H9 (cell line): ENCODE results near the gene AFF4. TPM values are rescaled to one million over a fixed set of nuclear protein-coding genes. Genes with fewer than 3 reads are reported as not detected.

Source experiments
- DNase-seq: peaks from one replicate; pipeline ENCODE4 v3.0.0-alpha.2; 2017
- H2AFZ ChIP-seq: one replicate; pipeline ENCODE4 v1.6.1; 2013; ENCODE audit warnings: mild to moderate bottlenecking, low read length, control low read depth, moderate library complexity
- H2AK5ac ChIP-seq: 2 replicates; pipeline ENCODE4 v1.6.1; 2013; ENCODE audit warnings: low read length, control low read depth, mixed read lengths; ENCODE audit not compliant: insufficient read length
- H2BK120ac ChIP-seq: one replicate; pipeline ENCODE4 v1.6.1; 2013; ENCODE audit warnings: low read depth, mild to moderate bottlenecking, low read length, control low read depth, inconsistent platforms; ENCODE audit not compliant: poor library complexity, severe bottlenecking
- H2BK12ac ChIP-seq: 2 replicates; pipeline ENCODE4 v1.6.1; 2013; ENCODE audit warnings: low read length, control low read depth, mixed read lengths, low read depth; ENCODE audit not compliant: insufficient read length
- H2BK15ac ChIP-seq: 2 replicates; pipeline ENCODE4 v1.6.1; 2013; ENCODE audit warnings: low read depth, low read length, control low read depth
- H2BK20ac ChIP-seq: one replicate; pipeline ENCODE4 v1.6.1; 2013; ENCODE audit warnings: low read depth, mild to moderate bottlenecking, low read length, control low read depth, inconsistent platforms; ENCODE audit not compliant: poor library complexity, severe bottlenecking
- H2BK5ac ChIP-seq: 2 replicates; pipeline ENCODE4 v1.6.1; 2013; ENCODE audit warnings: low read length, control low read depth, mixed read lengths; ENCODE audit not compliant: insufficient read length
- H3K14ac ChIP-seq: 2 replicates; pipeline ENCODE4 v1.6.1; 2013; ENCODE audit warnings: low read length, control low read depth; ENCODE audit not compliant: insufficient read depth
- H3K18ac ChIP-seq: 2 replicates; pipeline ENCODE4 v1.6.1; 2013; ENCODE audit warnings: low read depth, mild to moderate bottlenecking, mixed read lengths, low read length, control low read depth; ENCODE audit not compliant: insufficient read length
- H3K23ac ChIP-seq: 2 replicates; pipeline ENCODE4 v1.6.1; 2013; ENCODE audit warnings: low read length, control low read depth, mixed read lengths, low read depth; ENCODE audit not compliant: insufficient read length
- H3K23me2 ChIP-seq: 2 replicates; pipeline ENCODE4 v1.6.1; 2013; ENCODE audit warnings: low read depth, mild to moderate bottlenecking, mixed read lengths, low read length, control low read depth; ENCODE audit not compliant: insufficient read length, poor library complexity, severe bottlenecking
- H3K27ac ChIP-seq: 2 replicates; pipeline ENCODE4 v1.5.1; 2013; ENCODE audit warnings: low read length, control low read depth, mixed read lengths, low read depth; ENCODE audit not compliant: insufficient read length
- H3K27me3 ChIP-seq: 2 replicates; pipeline ENCODE4 v1.6.1; 2013; ENCODE audit warnings: low read length, control low read depth, inconsistent platforms; ENCODE audit not compliant: insufficient read depth
- H3K4ac ChIP-seq: 2 replicates; pipeline ENCODE4 v1.6.1; 2013; ENCODE audit warnings: low read depth, mild to moderate bottlenecking, control low read depth, inconsistent platforms, low read length, moderate library complexity
- H3K4me1 ChIP-seq: 2 replicates; pipeline ENCODE4 v1.6.1; 2013; ENCODE audit warnings: low read length, control low read depth, inconsistent platforms; ENCODE audit not compliant: insufficient read depth
- H3K4me2 ChIP-seq: 2 replicates; pipeline ENCODE4 v1.6.1; 2013; ENCODE audit warnings: low read length, control low read depth, mixed read lengths; ENCODE audit not compliant: insufficient read length, insufficient read depth
- H3K56ac ChIP-seq: 2 replicates; pipeline ENCODE4 v1.6.1; 2013; ENCODE audit warnings: low read depth, mild to moderate bottlenecking, mixed read lengths, low read length, control low read depth; ENCODE audit not compliant: insufficient read length
- H3K79me1 ChIP-seq: 2 replicates; pipeline ENCODE4 v1.6.1; 2013; ENCODE audit warnings: low read depth, mild to moderate bottlenecking, moderate library complexity, low read length, control low read depth, inconsistent platforms; ENCODE audit not compliant: insufficient read depth, poor library complexity, severe bottlenecking
- H3K79me2 ChIP-seq: 2 replicates; pipeline ENCODE4 v1.6.1; 2013; ENCODE audit warnings: low read length, control low read depth, inconsistent platforms; ENCODE audit not compliant: insufficient read depth
- H3K9ac ChIP-seq: 2 replicates; pipeline ENCODE4 v1.6.1; 2013; ENCODE audit warnings: low read length, control low read depth, mixed read lengths; ENCODE audit not compliant: insufficient read length; ENCODE audit errors: extremely low read depth
- H3K9me3 ChIP-seq: one replicate; pipeline ENCODE4 v1.6.1; 2013; ENCODE audit warnings: low read depth, low read length, inconsistent platforms; ENCODE audit not compliant: control insufficient read depth
- H3T11ph ChIP-seq: one replicate; pipeline ENCODE4 v1.6.1; 2013; ENCODE audit warnings: mild to moderate bottlenecking, low read length, control low read depth, inconsistent platforms
- H4K20me1 ChIP-seq: one replicate; pipeline ENCODE4 v1.6.1; 2013; ENCODE audit not compliant: control insufficient read depth, insufficient read length, insufficient read depth
- H4K5ac ChIP-seq: 2 replicates; pipeline ENCODE4 v1.6.1; 2013; ENCODE audit warnings: low read depth, mild to moderate bottlenecking, mixed read lengths, low read length, control low read depth; ENCODE audit not compliant: insufficient read length
- H4K8ac ChIP-seq: replicated peaks from 2 replicates; pipeline ENCODE4 v1.6.1; 2013; ENCODE audit warnings: low read length, control low read depth, mixed read lengths, low read depth; ENCODE audit not compliant: insufficient read length
- H4K91ac ChIP-seq: 2 replicates; pipeline ENCODE4 v1.6.1; 2013; ENCODE audit warnings: low read depth, mild to moderate bottlenecking, moderate library complexity, mixed read lengths, low read length, control low read depth; ENCODE audit not compliant: insufficient read length
- H3K27ac Mint-ChIP-seq, 3 experiments: 2 replicates in 2 of 3; 3 replicates in 1 of 3; pipeline ENCODE4 v1.8.0; 2020 to 2021; ENCODE audit warnings: mixed read lengths in 3 of 3, mild to moderate bottlenecking in 1 of 3, moderate library complexity in 1 of 3
- H3K27me3 Mint-ChIP-seq: 2 replicates; pipeline ENCODE4 v1.8.0; 2021; ENCODE audit warnings: low read depth, mild to moderate bottlenecking, moderate library complexity, mixed read lengths
- H3K36me3 Mint-ChIP-seq, 3 experiments: 2 replicates in 2 of 3; 3 replicates in 1 of 3; pipeline ENCODE4 v1.8.0; 2020 to 2021; ENCODE audit warnings: low read depth in 3 of 3, mixed read lengths in 3 of 3; ENCODE audit not compliant: insufficient read depth in 1 of 3
- H3K4me1 Mint-ChIP-seq, 2 experiments: 2 replicates each; pipeline ENCODE4 v1.8.0; 2020; ENCODE audit warnings: mixed read lengths in 2 of 2
- H3K4me3 Mint-ChIP-seq, 2 experiments: 2 replicates in 1 of 2; 3 replicates in 1 of 2; pipeline ENCODE4 v1.8.0; 2020 to 2021; ENCODE audit warnings: mild to moderate bottlenecking in 2 of 2, mixed read lengths in 2 of 2, moderate library complexity in 1 of 2
- H3K9me3 Mint-ChIP-seq, 2 experiments: 2 replicates in 1 of 2; 3 replicates in 1 of 2; pipeline ENCODE4 v1.8.0; 2020; ENCODE audit warnings: mild to moderate bottlenecking in 2 of 2, mixed read lengths in 2 of 2, moderate library complexity in 1 of 2
- CTCF ChIP-seq: fragments of 200-600 bp; sonication (generic); conservative IDR thresholded peaks from 3 replicates; pipeline ENCODE4 v1.8.0; 2021; ENCODE audit warnings: antibody characterized with exemption, mild to moderate bottlenecking
- WGBS: extraction: QIAGEN DNeasy Blood & Tissue Kit; methylation state at CpG from one replicate; pipeline ENCODE4 v1.1.7; 2013; ENCODE audit warnings: missing lambda C conversion rate, low lambda C conversion rate, mixed read lengths; ENCODE audit not compliant: insufficient read length; ENCODE audit errors: extremely low coverage; 5-methylcytosine and 5-hydroxymethylcytosine counted together
- total RNA-seq: library from RNA; stranded (reverse); gene quantifications from 2 replicates; pipeline ENCODE4 v1.2.1, GENCODE V29; 2021

AFF4 gene
- total RNA-seq, 1 experiment from 2014 or later = 73.2 TPM

GRCh38 chr5:132827943-132828673 lies 135.3 kb downstream of the AFF4 start:
- Histone ChIP-seq H4K5ac (no peak overlapping the region), H3K4me2 (no peak overlapping the region), H2BK12ac (no peak overlapping the region), H3K23ac (no peak overlapping the region), H2BK5ac (no peak overlapping the region), H4K20me1 (no peaks in the 10 kb centered on the region), H3K4me1 (peaks cover 3% of the 10 kb centered on the region), H3T11ph (no peak overlapping the region), H3K79me2 (no peaks in the 10 kb centered on the region), H4K91ac (no peak overlapping the region), H2BK20ac (no peak overlapping the region), H3K27ac (no peak overlapping the region), H3K14ac (no peak overlapping the region), H3K9ac (no peak overlapping the region), H3K9me3 (no peaks in the 10 kb centered on the region), H3K56ac (no peak overlapping the region), H2BK120ac (no peak overlapping the region), H2AFZ (no peak overlapping the region), H4K8ac (no peak overlapping the region), H2AK5ac (no peak overlapping the region), H3K23me2 (peaks cover 21% of the 10 kb centered on the region), H3K27me3 (peaks cover 25% of the 10 kb centered on the region; the same call in 1 of the 2 replicates), H3K18ac (no peak overlapping the region), H2BK15ac (no peak overlapping the region), H3K79me1 (no peaks in the 10 kb centered on the region), H3K4ac (no peak overlapping the region)
- TF ChIP-seq CTCF = no peak
- no peaks in the 10 kb centered on the region; a peak in 1 of 5 replicates for H3K9me3 Mint-ChIP-seq
- no peak overlapping the region for H3K27ac Mint-ChIP-seq
- no peak for DNase-seq
- peaks cover 11 to 23% of the 10 kb centered on the region in 2 experiments for H3K4me1 Mint-ChIP-seq
- WGBS = no CpG with 5 or more reads among the region's 4 CpGs
- H3K36me3 Mint-ChIP-seq = peaks cover 3 to 6% (median 4%) of the 10 kb centered on the region in 3 experiments; a peak in 6 of 7 replicates
- no peak overlapping the region; a peak in 2 of 5 replicates for H3K4me3 Mint-ChIP-seq
- H3K27me3 Mint-ChIP-seq = peaks cover 75% of the 10 kb centered on the region
